ENCODE data around the gene NRXN2. TPM values are rescaled to one million over a fixed set of nuclear protein-coding genes. Genes with fewer than 3 reads are reported as not detected.

NRXN2 gene
- total and polyA plus RNA-seq, 2 of the 13 experiments (the other 11 are each of a cell fraction or from before 2014, with no cell fraction given): not detected

DNA sequence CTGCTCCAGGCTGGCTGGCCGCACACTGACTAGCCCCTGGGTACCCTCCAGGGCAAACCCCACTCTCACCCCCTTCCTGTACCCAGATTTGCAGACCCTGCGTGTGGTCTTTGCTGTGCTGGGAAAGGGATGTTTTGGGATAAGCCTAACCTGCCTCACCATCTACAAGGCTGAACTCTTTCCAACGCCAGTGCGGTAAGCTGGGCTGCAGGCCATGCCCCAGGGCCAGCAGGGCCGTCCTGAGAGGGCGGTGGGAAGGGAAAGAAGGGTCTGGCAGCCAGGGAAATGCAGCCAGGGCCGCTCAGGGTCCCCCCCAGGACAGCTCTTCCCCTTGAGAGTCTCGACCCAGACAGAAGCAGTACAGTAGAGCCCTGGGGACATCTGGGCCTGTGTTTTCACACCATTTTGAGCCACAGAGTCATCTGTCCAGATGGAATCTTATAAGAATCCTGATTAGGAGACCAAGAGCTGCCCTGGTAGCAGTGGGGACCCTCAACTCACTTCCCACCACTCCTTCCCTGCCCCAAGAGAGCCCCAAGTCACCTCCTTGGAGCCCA is 154.3 kb downstream of the NRXN2 start:
- TF ChIP-seq ZNF547 (CRISPR knock-in tag; IDR thresholded peaks at IDR 0.05) (no peak), ZNF558 (CRISPR knock-in tag; IDR thresholded peaks at IDR 0.05; ENCODE audit: borderline replicate concordance) (no peak), ZNF407 (CRISPR knock-in tag; IDR thresholded peaks at IDR 0.05; ENCODE audit: not compliant biosample characterization) (no peak), ZNF138 (CRISPR knock-in tag; IDR thresholded peaks at IDR 0.05; ENCODE audit: low read depth) (no peak), ZNF143 (CRISPR knock-in tag; IDR thresholded peaks at IDR 0.05) (no peak)
- Histone ChIP-seq H3K27me3 (ENCODE audit: control insufficient read depth in 1 of 2, insufficient read depth in 2 of 2, low read length in 2 of 2) (0 out of 5 replicates have a peak, but pooled peaks cover 0 to 7% of the 10 kb centered on the region in 2 experiments), H3K36me3 (replicated peaks in 1 of 2; ENCODE audit: control insufficient read depth in 1 of 2, insufficient read depth in 2 of 2, low read length in 2 of 2) (no peaks in the 10 kb centered on the region), H4K20me1 (ENCODE audit: insufficient read depth, low read length) (no peaks in the 10 kb centered on the region), H3K4me1 (ENCODE audit: insufficient read depth, low read length) (peaks cover 59% of the 10 kb centered on the region), H3K27ac (ENCODE audit: extremely low read length, insufficient read depth, low read length) (no peak overlapping the region), H3K4me3 (replicated peaks in 1 of 3; ENCODE audit: insufficient read depth in 1 of 3, low read depth in 2 of 3, low read length in 3 of 3) (no peak overlapping the region), H3K9ac (ENCODE audit: insufficient read depth, low read depth, low read length) (no peak overlapping the region), H3K79me2 (ENCODE audit: insufficient read depth, low read length) (no peaks in the 10 kb centered on the region), H3K4me2 (ENCODE audit: low read depth, low read length) (no peak overlapping the region), H2AFZ (ENCODE audit: low read length) (no peak overlapping the region), H3K9me3 (ENCODE audit: low read length) (no peaks in the 10 kb centered on the region)
- FAIRE-seq: no peak
- in situ Hi-C loops (cut with HindIII; ENCODE audit: extremely low pct_ligation_motif_present, low pct_unique_long_range_greater_than_20kb): no loop called here
- no TSS peak for BruUV-seq (replicated peaks)
- POLR2A ChIA-PET: no interaction called here
- ATAC-seq: no peak
- WGBS (ENCODE audit: low lambda C conversion rate): 76% methylated on average over 7 of the region's 8 CpGs
- CTCF ChIA-PET (ENCODE audit: low intra/inter-chr PET ratio, low total read pairs): no interaction called here
- no peak for DNase-seq (ENCODE audit: low spot score)
- intact Hi-C loops (cut with micrococcal nuclease; ENCODE audit: unreplicated experiment): no loop called here
